H9 (cell line): Measurements from ENCODE around the gene NDUFB4. TPM values are rescaled to one million over a fixed set of nuclear protein-coding genes. Genes with fewer than 3 reads are reported as not detected.

Source experiments
- DNase-seq: peaks from one replicate; pipeline ENCODE4 v3.0.0-alpha.2; 2017
- H2AFZ ChIP-seq: one replicate; pipeline ENCODE4 v1.6.1; 2013; ENCODE audit warnings: mild to moderate bottlenecking, low read length, control low read depth, moderate library complexity
- H2AK5ac ChIP-seq: 2 replicates; pipeline ENCODE4 v1.6.1; 2013; ENCODE audit warnings: low read length, control low read depth, mixed read lengths; ENCODE audit not compliant: insufficient read length
- H2BK120ac ChIP-seq: one replicate; pipeline ENCODE4 v1.6.1; 2013; ENCODE audit warnings: low read depth, mild to moderate bottlenecking, low read length, control low read depth, inconsistent platforms; ENCODE audit not compliant: poor library complexity, severe bottlenecking
- H2BK12ac ChIP-seq: 2 replicates; pipeline ENCODE4 v1.6.1; 2013; ENCODE audit warnings: low read length, control low read depth, mixed read lengths, low read depth; ENCODE audit not compliant: insufficient read length
- H2BK15ac ChIP-seq: 2 replicates; pipeline ENCODE4 v1.6.1; 2013; ENCODE audit warnings: low read depth, low read length, control low read depth
- H2BK20ac ChIP-seq: one replicate; pipeline ENCODE4 v1.6.1; 2013; ENCODE audit warnings: low read depth, mild to moderate bottlenecking, low read length, control low read depth, inconsistent platforms; ENCODE audit not compliant: poor library complexity, severe bottlenecking
- H2BK5ac ChIP-seq: 2 replicates; pipeline ENCODE4 v1.6.1; 2013; ENCODE audit warnings: low read length, control low read depth, mixed read lengths; ENCODE audit not compliant: insufficient read length
- H3K14ac ChIP-seq: 2 replicates; pipeline ENCODE4 v1.6.1; 2013; ENCODE audit warnings: low read length, control low read depth; ENCODE audit not compliant: insufficient read depth
- H3K18ac ChIP-seq: 2 replicates; pipeline ENCODE4 v1.6.1; 2013; ENCODE audit warnings: low read depth, mild to moderate bottlenecking, mixed read lengths, low read length, control low read depth; ENCODE audit not compliant: insufficient read length
- H3K23ac ChIP-seq: 2 replicates; pipeline ENCODE4 v1.6.1; 2013; ENCODE audit warnings: low read length, control low read depth, mixed read lengths, low read depth; ENCODE audit not compliant: insufficient read length
- H3K23me2 ChIP-seq: 2 replicates; pipeline ENCODE4 v1.6.1; 2013; ENCODE audit warnings: low read depth, mild to moderate bottlenecking, mixed read lengths, low read length, control low read depth; ENCODE audit not compliant: insufficient read length, poor library complexity, severe bottlenecking
- H3K27ac ChIP-seq: 2 replicates; pipeline ENCODE4 v1.5.1; 2013; ENCODE audit warnings: low read length, control low read depth, mixed read lengths, low read depth; ENCODE audit not compliant: insufficient read length
- H3K27me3 ChIP-seq: 2 replicates; pipeline ENCODE4 v1.6.1; 2013; ENCODE audit warnings: low read length, control low read depth, inconsistent platforms; ENCODE audit not compliant: insufficient read depth
- H3K4ac ChIP-seq: 2 replicates; pipeline ENCODE4 v1.6.1; 2013; ENCODE audit warnings: low read depth, mild to moderate bottlenecking, control low read depth, inconsistent platforms, low read length, moderate library complexity
- H3K4me1 ChIP-seq: 2 replicates; pipeline ENCODE4 v1.6.1; 2013; ENCODE audit warnings: low read length, control low read depth, inconsistent platforms; ENCODE audit not compliant: insufficient read depth
- H3K4me2 ChIP-seq: 2 replicates; pipeline ENCODE4 v1.6.1; 2013; ENCODE audit warnings: low read length, control low read depth, mixed read lengths; ENCODE audit not compliant: insufficient read length, insufficient read depth
- H3K56ac ChIP-seq: 2 replicates; pipeline ENCODE4 v1.6.1; 2013; ENCODE audit warnings: low read depth, mild to moderate bottlenecking, mixed read lengths, low read length, control low read depth; ENCODE audit not compliant: insufficient read length
- H3K79me1 ChIP-seq: 2 replicates; pipeline ENCODE4 v1.6.1; 2013; ENCODE audit warnings: low read depth, mild to moderate bottlenecking, moderate library complexity, low read length, control low read depth, inconsistent platforms; ENCODE audit not compliant: insufficient read depth, poor library complexity, severe bottlenecking
- H3K79me2 ChIP-seq: 2 replicates; pipeline ENCODE4 v1.6.1; 2013; ENCODE audit warnings: low read length, control low read depth, inconsistent platforms; ENCODE audit not compliant: insufficient read depth
- H3K9ac ChIP-seq: 2 replicates; pipeline ENCODE4 v1.6.1; 2013; ENCODE audit warnings: low read length, control low read depth, mixed read lengths; ENCODE audit not compliant: insufficient read length; ENCODE audit errors: extremely low read depth
- H3K9me3 ChIP-seq: one replicate; pipeline ENCODE4 v1.6.1; 2013; ENCODE audit warnings: low read depth, low read length, inconsistent platforms; ENCODE audit not compliant: control insufficient read depth
- H3T11ph ChIP-seq: one replicate; pipeline ENCODE4 v1.6.1; 2013; ENCODE audit warnings: mild to moderate bottlenecking, low read length, control low read depth, inconsistent platforms
- H4K20me1 ChIP-seq: one replicate; pipeline ENCODE4 v1.6.1; 2013; ENCODE audit not compliant: control insufficient read depth, insufficient read length, insufficient read depth
- H4K5ac ChIP-seq: 2 replicates; pipeline ENCODE4 v1.6.1; 2013; ENCODE audit warnings: low read depth, mild to moderate bottlenecking, mixed read lengths, low read length, control low read depth; ENCODE audit not compliant: insufficient read length
- H4K8ac ChIP-seq: replicated peaks from 2 replicates; pipeline ENCODE4 v1.6.1; 2013; ENCODE audit warnings: low read length, control low read depth, mixed read lengths, low read depth; ENCODE audit not compliant: insufficient read length
- H4K91ac ChIP-seq: 2 replicates; pipeline ENCODE4 v1.6.1; 2013; ENCODE audit warnings: low read depth, mild to moderate bottlenecking, moderate library complexity, mixed read lengths, low read length, control low read depth; ENCODE audit not compliant: insufficient read length
- H3K27ac Mint-ChIP-seq, 3 experiments: 2 replicates in 2 of 3; 3 replicates in 1 of 3; pipeline ENCODE4 v1.8.0; 2020 to 2021; ENCODE audit warnings: mixed read lengths in 3 of 3, mild to moderate bottlenecking in 1 of 3, moderate library complexity in 1 of 3
- H3K27me3 Mint-ChIP-seq: 2 replicates; pipeline ENCODE4 v1.8.0; 2021; ENCODE audit warnings: low read depth, mild to moderate bottlenecking, moderate library complexity, mixed read lengths
- H3K36me3 Mint-ChIP-seq, 3 experiments: 2 replicates in 2 of 3; 3 replicates in 1 of 3; pipeline ENCODE4 v1.8.0; 2020 to 2021; ENCODE audit warnings: low read depth in 3 of 3, mixed read lengths in 3 of 3; ENCODE audit not compliant: insufficient read depth in 1 of 3
- H3K4me1 Mint-ChIP-seq, 2 experiments: 2 replicates each; pipeline ENCODE4 v1.8.0; 2020; ENCODE audit warnings: mixed read lengths in 2 of 2
- H3K4me3 Mint-ChIP-seq, 2 experiments: 2 replicates in 1 of 2; 3 replicates in 1 of 2; pipeline ENCODE4 v1.8.0; 2020 to 2021; ENCODE audit warnings: mild to moderate bottlenecking in 2 of 2, mixed read lengths in 2 of 2, moderate library complexity in 1 of 2
- H3K9me3 Mint-ChIP-seq, 2 experiments: 2 replicates in 1 of 2; 3 replicates in 1 of 2; pipeline ENCODE4 v1.8.0; 2020; ENCODE audit warnings: mild to moderate bottlenecking in 2 of 2, mixed read lengths in 2 of 2, moderate library complexity in 1 of 2
- CTCF ChIP-seq: fragments of 200-600 bp; sonication (generic); conservative IDR thresholded peaks from 3 replicates; pipeline ENCODE4 v1.8.0; 2021; ENCODE audit warnings: antibody characterized with exemption, mild to moderate bottlenecking
- WGBS: extraction: QIAGEN DNeasy Blood & Tissue Kit; methylation state at CpG from one replicate; pipeline ENCODE4 v1.1.7; 2013; ENCODE audit warnings: missing lambda C conversion rate, low lambda C conversion rate, mixed read lengths; ENCODE audit not compliant: insufficient read length; ENCODE audit errors: extremely low coverage; 5-methylcytosine and 5-hydroxymethylcytosine counted together
- total RNA-seq: library from RNA; stranded (reverse); gene quantifications from 2 replicates; pipeline ENCODE4 v1.2.1, GENCODE V29; 2021

The NDUFB4 gene
- total RNA-seq, 1 experiment from 2014 or later: 217 TPM

- no peaks in the 10 kb centered on the region for H3K27me3 ChIP-seq
- WGBS: no CpG with 5 or more reads among the region's 5 CpGs
- no peak overlapping the region for H3K27ac Mint-ChIP-seq
- no peak overlapping the region for H3K23ac ChIP-seq
- H3T11ph ChIP-seq: no peak overlapping the region
- DNase-seq: no peak
- no peak for TF ChIP-seq CTCF
- H2BK15ac ChIP-seq: no peak overlapping the region
- H3K4me2 ChIP-seq: no peak overlapping the region
- no peak overlapping the region for H4K5ac ChIP-seq
- no peak overlapping the region for H4K91ac ChIP-seq
- H3K27ac ChIP-seq: no peak overlapping the region
- H3K9ac ChIP-seq: no peak overlapping the region
- no peaks in the 10 kb centered on the region for H3K79me2 ChIP-seq
- no peaks in the 10 kb centered on the region for H3K4me1 Mint-ChIP-seq
- no peak overlapping the region for H2BK20ac ChIP-seq
- no peak overlapping the region for H2BK5ac ChIP-seq
- no peak overlapping the region for H3K14ac ChIP-seq
- H3K4me1 ChIP-seq: no peaks in the 10 kb centered on the region
- H3K27me3 Mint-ChIP-seq: peaks cover 4% of the 10 kb centered on the region
- H3K4ac ChIP-seq: no peak overlapping the region
- no peak overlapping the region for H4K8ac ChIP-seq
- H3K9me3 ChIP-seq: no peaks in the 10 kb centered on the region
- H2AK5ac ChIP-seq: no peak overlapping the region
- no peaks in the 10 kb centered on the region for H3K36me3 Mint-ChIP-seq
- H3K23me2 ChIP-seq: no peaks in the 10 kb centered on the region
- no peak overlapping the region for H2BK12ac ChIP-seq
- H3K79me1 ChIP-seq: no peaks in the 10 kb centered on the region
- no peaks in the 10 kb centered on the region for H3K9me3 Mint-ChIP-seq
- H3K56ac ChIP-seq: no peak overlapping the region
- H2BK120ac ChIP-seq: no peak overlapping the region
- no peak overlapping the region for H2AFZ ChIP-seq
- H3K4me3 Mint-ChIP-seq: no peak overlapping the region
- no peaks in the 10 kb centered on the region for H4K20me1 ChIP-seq
- no peak overlapping the region for H3K18ac ChIP-seq
Measured at GRCh38 chr3:120552184-120553172, 43.7 kb upstream of the NDUFB4 start.
